Mesenchymal stem cell (in vitro differentiated cells and primary cell): ENCODE measurements around the gene ZAR1L.

Experiments used
- DNase-seq: peaks from one replicate; pipeline ENCODE4 v3.0.0-alpha.2; 2013
- H2AFZ ChIP-seq: one replicate; pipeline ENCODE4 v1.6.1; 2013; ENCODE audit warnings: low read depth, mild to moderate bottlenecking, control low read depth, inconsistent platforms, low read length, moderate library complexity
- H2AK5ac ChIP-seq: 2 replicates; pipeline ENCODE4 v1.6.1; 2013; ENCODE audit warnings: low read length, moderate library complexity, mild to moderate bottlenecking, inconsistent platforms; ENCODE audit not compliant: severe bottlenecking
- H2BK120ac ChIP-seq: one replicate; pipeline ENCODE4 v1.6.1; 2013; ENCODE audit warnings: low read depth, mild to moderate bottlenecking, inconsistent platforms, low read length, moderate library complexity
- H2BK12ac ChIP-seq, 2 experiments: one replicate each; pipeline ENCODE4 v1.6.1; 2013; ENCODE audit warnings: inconsistent platforms in 2 of 2, low read length in 2 of 2, mild to moderate bottlenecking in 2 of 2, moderate library complexity in 2 of 2, control low read depth in 1 of 2
- H2BK15ac ChIP-seq: one replicate; pipeline ENCODE4 v1.6.1; 2013; ENCODE audit warnings: mild to moderate bottlenecking, low read depth, inconsistent platforms; ENCODE audit not compliant: poor library complexity, severe bottlenecking
- H2BK5ac ChIP-seq: 2 replicates; pipeline ENCODE4 v1.6.1; 2013; ENCODE audit warnings: low read depth, mild to moderate bottlenecking, low read length, control low read depth, inconsistent platforms; ENCODE audit not compliant: poor library complexity, severe bottlenecking
- H3K14ac ChIP-seq, 2 experiments: one replicate each; pipeline ENCODE4 v1.6.1; 2013; ENCODE audit warnings: inconsistent platforms in 2 of 2, low read length in 2 of 2, control low read depth in 1 of 2, mild to moderate bottlenecking in 1 of 2, moderate library complexity in 1 of 2
- H3K18ac ChIP-seq, 2 experiments: one replicate each; pipeline ENCODE4 v1.6.1; 2013; ENCODE audit warnings: inconsistent platforms in 2 of 2, low read length in 2 of 2, control low read depth in 1 of 2, low read depth in 1 of 2, mild to moderate bottlenecking in 1 of 2
- H3K23ac ChIP-seq, 2 experiments: one replicate each; pipeline ENCODE4 v1.6.1; 2013; ENCODE audit warnings: inconsistent platforms in 2 of 2, low read length in 2 of 2, mild to moderate bottlenecking in 2 of 2, moderate library complexity in 2 of 2, control low read depth in 1 of 2
- H3K27ac ChIP-seq: 2 replicates; pipeline ENCODE4 v1.5.1; 2013; ENCODE audit warnings: mild to moderate bottlenecking, moderate library complexity, low read length, control low read depth, inconsistent platforms; ENCODE audit not compliant: poor library complexity, severe bottlenecking
- H3K27me3 ChIP-seq, 2 experiments: 2 replicates each; pipeline versions ENCODE4 v1.6.1 to v1.7.0; 2013; ENCODE audit warnings: low read length in 2 of 2, mild to moderate bottlenecking in 2 of 2, moderate library complexity in 2 of 2, control low read depth in 1 of 2, inconsistent platforms in 1 of 2; ENCODE audit not compliant: control insufficient read depth in 1 of 2, insufficient read depth in 1 of 2
- H3K36me3 ChIP-seq, 2 experiments: 2 replicates each; pipeline versions ENCODE4 v1.6.1 to v1.7.0; 2013; ENCODE audit warnings: low read length in 2 of 2, control low read depth in 1 of 2, inconsistent platforms in 1 of 2, low read depth in 1 of 2, mild to moderate bottlenecking in 1 of 2; ENCODE audit not compliant: insufficient read depth in 2 of 2, control insufficient read depth in 1 of 2
- H3K4ac ChIP-seq, 2 experiments: one replicate each; pipeline ENCODE4 v1.6.1; 2013; ENCODE audit warnings: inconsistent platforms in 2 of 2, low read length in 2 of 2, mild to moderate bottlenecking in 2 of 2, moderate library complexity in 2 of 2, control low read depth in 1 of 2, low read depth in 1 of 2
- H3K4me1 ChIP-seq: 2 replicates; pipeline ENCODE4 v1.6.1; 2013; ENCODE audit warnings: low read depth, low read length, control low read depth; ENCODE audit not compliant: control insufficient read depth, insufficient read depth
- H3K4me2 ChIP-seq: 2 replicates; pipeline ENCODE4 v1.6.1; 2013; ENCODE audit warnings: low read length, mild to moderate bottlenecking, inconsistent platforms; ENCODE audit not compliant: poor library complexity, severe bottlenecking
- H3K4me3 ChIP-seq, 2 experiments: 2 replicates each; pipeline versions ENCODE4 v1.5.1 to v1.7.0; 2013; ENCODE audit warnings: low read length in 2 of 2, mild to moderate bottlenecking in 2 of 2, control low read depth in 1 of 2, low read depth in 1 of 2; ENCODE audit not compliant: insufficient read depth in 1 of 2
- H3K79me1 ChIP-seq: replicated peaks from 2 replicates; pipeline ENCODE4 v1.6.1; 2013; ENCODE audit warnings: mild to moderate bottlenecking, control low read depth, low read length, inconsistent platforms; ENCODE audit not compliant: poor library complexity, severe bottlenecking
- H3K9ac ChIP-seq: 2 replicates; pipeline ENCODE4 v1.7.0; 2013; ENCODE audit warnings: mild to moderate bottlenecking, low read length, moderate library complexity
- H3K9me3 ChIP-seq: 2 replicates; pipeline ENCODE4 v1.7.0; 2013; ENCODE audit warnings: mild to moderate bottlenecking, low read length; ENCODE audit not compliant: control insufficient read depth
- H4K8ac ChIP-seq: one replicate; pipeline ENCODE4 v1.6.1; 2013; ENCODE audit warnings: inconsistent platforms, mild to moderate bottlenecking, low read length, moderate library complexity
- H4K91ac ChIP-seq: one replicate; pipeline ENCODE4 v1.6.1; 2013; ENCODE audit warnings: mild to moderate bottlenecking, low read length, inconsistent platforms
- WGBS: methylation state at CpG from one replicate; pipeline ENCODE4 v1.1.7; 2013; ENCODE audit warnings: mixed read lengths; 5-methylcytosine and 5-hydroxymethylcytosine counted together

Gene ZAR1L

DNA sequence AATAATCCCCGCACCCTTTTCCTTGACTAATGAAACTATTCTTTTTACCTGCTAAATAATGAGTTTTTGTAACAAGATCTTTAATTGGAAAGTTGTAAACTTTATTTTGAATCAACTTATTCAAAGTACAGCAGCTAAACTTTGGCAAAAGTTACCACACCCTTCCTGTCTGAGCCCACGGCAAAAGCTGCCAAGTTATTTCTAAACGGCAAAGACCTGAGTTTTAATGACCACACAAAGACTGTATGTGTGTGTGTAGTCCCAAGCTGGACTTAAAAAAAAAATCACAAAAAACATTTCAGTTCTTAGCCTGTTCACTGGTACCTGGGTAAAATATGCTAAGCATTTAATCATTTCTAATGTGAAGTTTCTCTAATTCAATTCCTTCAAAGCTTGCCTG is 60.7 kb downstream of the ZAR1L start:
- 100% methylated on average over 1 of the region's 3 CpGs for WGBS

DNA sequence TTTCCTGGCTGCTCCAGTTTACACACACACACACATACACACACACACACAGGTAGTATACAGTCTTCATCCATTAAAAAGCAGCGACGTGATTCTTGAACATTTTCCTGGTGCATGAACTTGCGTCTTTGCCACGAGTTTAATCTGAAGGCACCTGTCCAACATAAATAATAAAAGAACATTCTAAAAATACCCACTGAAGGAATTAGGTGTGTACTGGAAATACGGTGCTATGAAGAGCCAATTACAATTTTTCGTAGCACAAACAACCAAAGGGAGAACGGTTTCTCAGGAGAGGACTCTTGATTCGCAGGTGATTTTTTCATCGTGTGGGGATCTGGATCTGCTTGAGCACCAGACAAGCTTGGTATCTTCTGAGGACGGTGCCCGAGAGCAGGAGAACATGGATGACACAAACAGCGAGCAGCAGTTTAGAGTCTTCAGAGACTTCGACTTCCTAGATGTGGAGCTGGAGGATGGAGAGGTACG is 61.2 kb downstream of the ZAR1L start:
- no peak overlapping the region for H3K18ac ChIP-seq
- no peak overlapping the region for H2BK15ac ChIP-seq
- H3K9me3 ChIP-seq: no peaks in the 10 kb centered on the region
- no peak overlapping the region for H3K4ac ChIP-seq
- no peak overlapping the region for H2AFZ ChIP-seq
- no peak overlapping the region for H2BK12ac ChIP-seq
- H3K4me1 ChIP-seq: no peaks in the 10 kb centered on the region
- H3K36me3 ChIP-seq: peaks cover 0 to 19% of the 10 kb centered on the region in 2 experiments
- no peak overlapping the region for H2AK5ac ChIP-seq
- H2BK5ac ChIP-seq: no peak overlapping the region
- DNase-seq: no peak
- H3K27me3 ChIP-seq: no peaks in the 10 kb centered on the region
- no peaks in the 10 kb centered on the region for H3K79me1 ChIP-seq
- no peak overlapping the region for H3K27ac ChIP-seq
- H4K91ac ChIP-seq: no peak overlapping the region
- H4K8ac ChIP-seq: no peak overlapping the region
- H2BK120ac ChIP-seq: no peak overlapping the region
- no peak overlapping the region for H3K4me3 ChIP-seq
- no peak overlapping the region for H3K9ac ChIP-seq
- no peak overlapping the region for H3K14ac ChIP-seq
- WGBS: 88% methylated on average over 12 of the region's 14 CpGs
- H3K23ac ChIP-seq: no peak overlapping the region
- H3K4me2 ChIP-seq: no peak overlapping the region

More for the DNA sequence above, 60.7 kb downstream of the ZAR1L start:
- DNase-seq: no peak
- no peak overlapping the region for H3K27ac ChIP-seq
- no peak overlapping the region for H3K23ac ChIP-seq
- H3K79me1 ChIP-seq: no peaks in the 10 kb centered on the region
- H4K8ac ChIP-seq: no peak overlapping the region
- no peak overlapping the region for H3K18ac ChIP-seq
- no peak overlapping the region for H3K4me3 ChIP-seq
- no peak overlapping the region for H3K4me2 ChIP-seq
- no peak overlapping the region for H2BK120ac ChIP-seq
- H2AFZ ChIP-seq: no peak overlapping the region
- H3K4me1 ChIP-seq: no peaks in the 10 kb centered on the region
- H2BK5ac ChIP-seq: no peak overlapping the region
- no peak overlapping the region for H2AK5ac ChIP-seq
- no peak overlapping the region for H4K91ac ChIP-seq
- H3K4ac ChIP-seq: no peak overlapping the region
- H3K36me3 ChIP-seq: peaks cover 0 to 18% of the 10 kb centered on the region in 2 experiments
- no peak overlapping the region for H3K14ac ChIP-seq
- no peaks in the 10 kb centered on the region for H3K27me3 ChIP-seq
- no peak overlapping the region for H2BK15ac ChIP-seq
- no peaks in the 10 kb centered on the region for H3K9me3 ChIP-seq
- H3K9ac ChIP-seq: no peak overlapping the region
- H2BK12ac ChIP-seq: no peak overlapping the region
